Measurements from ENCODE around the gene PRRX2.

DNA sequence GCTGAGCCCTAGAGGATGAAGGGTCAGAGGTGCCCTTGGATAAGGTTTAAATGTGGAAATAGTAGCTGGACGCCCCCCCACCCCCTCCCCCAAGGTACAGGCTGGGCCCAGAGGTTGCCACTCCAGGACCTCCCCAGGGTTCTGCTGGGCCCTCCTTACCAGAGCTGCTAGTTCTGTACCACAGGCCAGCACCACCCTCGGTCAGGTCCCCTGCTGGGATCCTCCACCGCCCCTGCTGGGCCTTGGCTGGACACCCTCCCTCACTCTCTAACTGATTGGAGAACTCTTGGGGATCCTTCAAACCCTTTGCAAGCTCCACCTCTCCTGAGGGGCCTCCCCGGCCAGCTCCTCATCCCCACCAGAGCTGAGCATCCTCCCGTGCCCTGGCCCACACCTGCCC lies 52.5 kb downstream of the PRRX2 start:
- TF ChIP-seq, protein P1, sequence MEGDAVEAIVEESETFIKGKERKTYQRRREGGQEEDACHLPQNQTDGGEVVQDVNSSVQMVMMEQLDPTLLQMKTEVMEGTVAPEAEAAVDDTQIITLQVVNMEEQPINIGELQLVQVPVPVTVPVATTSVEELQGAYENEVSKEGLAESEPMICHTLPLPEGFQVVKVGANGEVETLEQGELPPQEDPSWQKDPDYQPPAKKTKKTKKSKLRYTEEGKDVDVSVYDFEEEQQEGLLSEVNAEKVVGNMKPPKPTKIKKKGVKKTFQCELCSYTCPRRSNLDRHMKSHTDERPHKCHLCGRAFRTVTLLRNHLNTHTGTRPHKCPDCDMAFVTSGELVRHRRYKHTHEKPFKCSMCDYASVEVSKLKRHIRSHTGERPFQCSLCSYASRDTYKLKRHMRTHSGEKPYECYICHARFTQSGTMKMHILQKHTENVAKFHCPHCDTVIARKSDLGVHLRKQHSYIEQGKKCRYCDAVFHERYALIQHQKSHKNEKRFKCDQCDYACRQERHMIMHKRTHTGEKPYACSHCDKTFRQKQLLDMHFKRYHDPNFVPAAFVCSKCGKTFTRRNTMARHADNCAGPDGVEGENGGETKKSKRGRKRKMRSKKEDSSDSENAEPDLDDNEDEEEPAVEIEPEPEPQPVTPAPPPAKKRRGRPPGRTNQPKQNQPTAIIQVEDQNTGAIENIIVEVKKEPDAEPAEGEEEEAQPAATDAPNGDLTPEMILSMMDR (conservative IDR thresholded peaks at IDR 0.05 in 1 of 2, IDR thresholded peaks at IDR 0.05 in 1 of 2; ENCODE audit: extremely low read depth in 1 of 2, insufficient read depth in 1 of 2, low read depth in 1 of 2, low read length in 2 of 2) = no peak
- TF ChIP-seq EZH2 (IDR thresholded peaks at IDR 0.05; ENCODE audit: borderline replicate concordance, low read length) = no peak

All from mammary epithelial cell (primary cell).